Muscle of arm (tissue), 12 donors: ENCODE measurements around the gene C3orf70. TPM values are rescaled to one million over a fixed set of nuclear protein-coding genes. Genes with fewer than 3 reads are reported as not detected.

Experiments used
- DNase-seq: peaks from one replicate; pipeline ENCODE4 v3.0.0-alpha.2; 2013
- polyA plus RNA-seq, 12 donors: library from polyadenylated mRNA; unstranded; fragments of 120-200 nt; gene quantifications; one replicate each; pipeline ENCODE4 v1.2.1, GENCODE V29; 2013; ENCODE audit not compliant: insufficient read length in 12 of 12

The C3orf70 gene
- polyA plus RNA-seq, 12 donors, result 3.0 to 6.3 (median 4.5) TPM; not detected in 1

DNA sequence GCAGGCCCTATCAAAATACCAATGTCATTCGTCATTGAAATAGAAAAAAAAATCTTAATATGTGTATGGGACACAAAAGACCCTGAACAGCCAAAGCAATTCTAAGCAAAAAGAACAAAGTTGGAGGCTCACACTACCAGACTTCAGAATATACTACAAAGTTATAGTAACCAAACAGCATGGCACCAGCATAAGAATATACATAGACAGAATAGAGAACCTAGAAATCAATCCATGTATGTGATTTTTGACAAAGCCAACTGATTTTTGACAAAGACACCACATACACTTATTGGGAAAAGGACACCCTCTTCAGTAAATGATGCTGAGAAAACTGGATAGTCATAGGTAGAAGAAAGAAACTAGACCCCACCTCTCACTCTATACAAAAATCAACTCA, 95.0 kb downstream of the C3orf70 start:
- no peak for DNase-seq

- no peak for DNase-seq
Measured at GRCh38 chr3:185056908-185057307, 96.0 kb downstream of the C3orf70 start.

- DNase-seq, result no peak
Measured at GRCh38 chr3:185052631-185053030, 100.2 kb downstream of the C3orf70 start.

- DNase-seq, result no peak
Measured at GRCh38 chr3:185051801-185052200, 101.1 kb downstream of the C3orf70 start.

- DNase-seq, result no peak
Measured at GRCh38 chr3:185049710-185050109, 103.2 kb downstream of the C3orf70 start.

DNA sequence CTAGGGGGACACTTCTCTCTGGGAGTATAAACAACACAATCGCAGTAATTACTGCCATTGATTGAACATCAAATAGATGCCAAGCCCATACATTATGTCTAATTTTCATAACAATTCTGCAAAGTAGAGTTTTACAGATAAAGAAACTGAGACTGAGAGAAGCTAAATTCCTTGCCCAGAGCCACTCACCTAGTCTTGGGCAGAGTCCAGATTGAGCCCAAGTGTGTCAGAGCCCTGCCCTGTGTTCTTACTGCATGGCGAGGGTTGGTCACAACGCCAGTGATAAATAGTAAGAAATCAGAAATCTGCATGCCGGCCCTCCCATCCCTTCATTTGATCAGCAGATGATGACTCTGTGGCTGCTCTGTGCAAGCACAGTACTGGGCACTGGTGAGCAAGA, 106.3 kb downstream of the C3orf70 start:
- no peak for DNase-seq

DNA sequence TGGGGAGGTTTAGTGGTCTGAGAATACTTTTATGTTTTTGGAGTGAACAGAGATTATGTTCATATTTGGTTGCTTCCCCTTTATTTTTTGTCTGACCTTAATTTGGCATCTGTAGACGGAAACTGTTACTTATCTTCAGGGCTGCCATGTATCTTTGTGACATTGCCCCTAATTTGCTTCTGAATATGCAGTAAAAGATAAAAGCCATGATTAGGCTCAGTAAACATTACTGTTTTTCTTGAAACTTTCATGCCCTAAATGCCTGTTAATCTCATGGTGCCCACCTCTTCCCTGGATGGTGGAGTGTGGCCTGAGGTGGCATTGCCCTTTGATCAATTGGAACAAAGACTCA, 106.7 kb downstream of the C3orf70 start:
- DNase-seq, result no peak

DNA sequence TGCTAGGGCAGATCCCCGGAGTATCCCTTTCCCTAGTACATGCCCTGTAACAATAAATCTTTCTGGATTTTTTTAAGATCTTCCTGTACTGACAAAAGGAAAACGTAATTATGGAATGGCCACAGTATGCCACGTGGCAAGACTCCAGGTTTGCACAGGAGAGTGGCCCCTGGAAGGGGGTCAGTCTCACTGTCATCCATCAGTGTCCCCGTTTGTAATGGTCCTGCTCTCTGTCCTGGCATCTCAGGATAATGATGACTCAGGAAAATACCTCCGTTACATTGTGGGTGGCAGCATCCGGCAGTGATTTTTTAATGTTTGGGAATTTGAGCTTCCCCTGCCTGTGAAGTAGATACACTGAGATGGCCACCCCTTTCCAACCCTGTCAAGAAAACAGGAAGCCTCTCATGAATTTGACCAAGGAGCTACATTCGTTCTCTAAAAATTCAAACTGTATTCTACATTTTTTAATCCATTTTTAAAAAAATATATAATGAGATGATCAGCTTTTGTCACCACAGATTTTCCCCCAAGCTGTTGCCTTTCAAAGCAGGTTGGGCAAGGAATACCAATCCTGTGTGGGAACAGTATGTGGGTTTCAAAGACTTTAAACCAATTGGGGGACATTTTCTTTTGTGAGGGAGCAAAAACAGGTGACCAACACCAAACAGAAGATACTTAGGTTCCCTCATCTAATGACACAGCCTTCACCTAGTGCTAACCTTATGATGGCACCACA, 110.4 kb downstream of the C3orf70 start:
- DNase-seq, result no peak

DNA sequence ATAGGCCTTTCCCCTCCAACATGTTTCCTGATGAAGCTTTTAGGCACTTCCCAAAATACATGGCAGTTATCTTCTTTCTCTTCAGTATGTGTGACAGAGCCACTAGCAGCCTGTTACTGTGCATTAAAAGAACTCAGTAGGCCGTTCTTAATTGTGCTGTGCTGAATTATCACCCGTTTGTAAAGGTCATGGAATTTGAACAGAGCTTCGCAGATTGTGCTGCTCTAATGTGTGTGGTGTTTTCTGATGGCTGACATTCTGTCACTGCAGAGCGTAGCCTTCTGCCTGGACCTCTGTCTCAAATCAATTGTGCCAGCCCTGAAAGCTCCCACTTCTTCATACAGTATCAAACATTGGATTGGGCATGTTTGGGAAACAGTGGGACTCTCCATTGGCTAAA, 111.3 kb downstream of the C3orf70 start:
- no peak for DNase-seq

DNA sequence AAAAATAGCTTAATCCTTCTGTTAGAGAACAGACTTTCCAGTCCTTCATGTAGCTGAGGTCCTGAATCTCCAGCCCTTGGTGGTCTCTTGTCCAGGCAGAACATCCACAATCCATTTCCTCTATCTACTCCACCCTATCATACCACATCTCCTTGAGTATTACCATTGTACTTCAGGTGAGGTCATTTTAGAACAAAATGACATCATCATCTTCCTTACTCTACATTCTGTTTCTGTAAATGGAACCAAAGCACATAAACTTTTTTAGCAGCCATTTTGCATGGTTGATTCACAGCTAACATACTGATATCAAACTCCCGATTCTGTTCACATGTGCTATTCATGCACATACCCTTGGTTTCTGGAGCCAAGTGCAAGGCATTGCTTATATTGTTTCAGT, 112.4 kb downstream of the C3orf70 start:
- DNase-seq, result no peak

GRCh38 chr3:185037801-185038200, 115.1 kb downstream of the C3orf70 start:
- DNase-seq, result no peak

GRCh38 chr3:185030951-185031350, 121.9 kb downstream of the C3orf70 start:
- no peak for DNase-seq

DNA sequence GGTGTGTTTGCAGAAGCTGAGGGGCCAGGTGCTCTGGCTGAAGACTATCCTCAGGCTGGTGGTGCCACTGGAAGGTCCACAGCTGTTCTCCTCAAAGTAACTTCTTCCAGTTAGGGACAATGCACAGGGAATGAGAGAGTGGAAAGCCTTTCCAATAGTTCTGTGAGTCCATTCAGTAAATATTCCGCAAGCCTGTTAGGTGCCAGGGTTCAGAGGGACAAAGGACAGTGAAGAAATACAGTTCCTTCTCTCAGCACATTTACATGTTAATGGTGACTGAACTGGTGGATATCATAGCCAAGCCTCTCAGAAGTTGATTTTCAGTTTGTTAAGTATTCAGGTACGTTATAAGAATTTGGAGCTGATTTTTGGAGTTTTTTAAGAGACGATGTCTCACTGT, 122.5 kb downstream of the C3orf70 start:
- no peak for DNase-seq

- DNase-seq, result no peak
Measured at GRCh38 chr3:185029086-185029485, 123.8 kb downstream of the C3orf70 start.

DNA sequence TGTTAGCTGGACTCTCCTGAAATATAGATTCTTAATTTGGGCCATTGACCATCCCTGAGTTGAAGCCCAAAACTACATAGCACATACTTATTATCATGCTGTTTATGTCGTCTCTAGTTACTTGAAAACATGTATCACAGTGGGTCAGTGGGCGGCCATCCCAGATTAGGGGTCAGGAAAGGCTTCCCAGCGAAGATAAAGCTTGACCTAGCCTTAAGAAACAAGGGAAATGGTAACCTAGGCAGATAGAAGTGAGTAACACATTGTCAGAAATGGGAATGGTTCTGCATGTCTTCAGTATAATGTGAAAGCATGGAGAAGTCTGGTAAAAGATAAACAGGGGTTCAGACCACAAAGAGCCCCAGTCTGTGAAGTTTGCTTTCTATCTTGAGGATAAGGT, 124.7 kb downstream of the C3orf70 start:
- no peak for DNase-seq

Other genes with a start within 250 kb of the C3orf70 start
- gene EHHADH, start 101.0 kb upstream of the C3orf70 start, polyA plus RNA-seq, result 1 to 10 TPM in 11 of 12 donors, not detected in 1; 2.2 to 7.2 (median 3.5) TPM
- gene MAP3K13, start 210.1 kb upstream of the C3orf70 start, polyA plus RNA-seq, result 10 to 100 TPM in 11 of 12 donors, not detected in 1; 10.9 to 51.2 (median 19.2) TPM